GM23338 (cell line): ENCODE results near the gene FBL. TPM values are rescaled to one million over a fixed set of nuclear protein-coding genes. Genes with fewer than 3 reads are reported as not detected.
"Not testable (repeated sequence)": the region's sequence is repeated elsewhere in the genome, so short reads cannot be mapped to it uniquely, and the experiment has no call there.

ENCODE experiments used
- ATAC-seq: fragments of 200-7000 bp; cut with Tn5 transposase; 3 replicates; pipeline ENCODE4 v1.9.1; 2020
- DNase-seq: peaks from one replicate; pipeline ENCODE4 v3.0.0-alpha.2; 2015; ENCODE audit warnings: low spot score
- H2AFZ ChIP-seq: fragments of 200-600 bp; sonication (generic); 2 replicates; pipeline ENCODE4 v1.8.0; 2016; ENCODE audit warnings: antibody characterized with exemption, mild to moderate bottlenecking, moderate library complexity
- H3F3A ChIP-seq: fragments of 200-600 bp; sonication (generic); replicated peaks from 2 replicates; pipeline ENCODE4 v1.8.0; 2017; ENCODE audit warnings: antibody characterized with exemption, mixed run types, low read depth
- H3K27ac ChIP-seq: fragments of 200-600 bp; sonication (generic); 2 replicates; pipeline ENCODE4 v1.6.1; 2016; ENCODE audit warnings: low read depth
- H3K27me3 ChIP-seq: fragments of 200-600 bp; sonication (generic); 2 replicates; pipeline ENCODE4 v1.8.0; 2016; ENCODE audit warnings: mild to moderate bottlenecking, mixed run types, moderate library complexity; ENCODE audit not compliant: insufficient read depth
- H3K36me3 ChIP-seq: fragments of 200-600 bp; sonication (generic); 2 replicates; pipeline ENCODE4 v1.8.0; 2016; ENCODE audit warnings: mild to moderate bottlenecking; ENCODE audit not compliant: insufficient read depth
- H3K4me1 ChIP-seq: fragments of 200-600 bp; sonication (generic); 2 replicates; pipeline ENCODE4 v1.8.0; 2016; ENCODE audit warnings: mild to moderate bottlenecking, moderate library complexity; ENCODE audit not compliant: insufficient read depth
- H3K4me2 ChIP-seq: fragments of 200-600 bp; sonication (generic); 2 replicates; pipeline ENCODE4 v1.7.1; 2017; ENCODE audit warnings: mixed run types
- H3K4me3 ChIP-seq: fragments of 200-600 bp; sonication (generic); 2 replicates; pipeline ENCODE4 v1.6.1; 2016; ENCODE audit warnings: mixed run types
- H3K79me2 ChIP-seq: fragments of 200-600 bp; sonication (generic); replicated peaks from 2 replicates; pipeline ENCODE4 v1.8.0; 2017; ENCODE audit warnings: mild to moderate bottlenecking; ENCODE audit not compliant: insufficient read depth
- H3K9me2 ChIP-seq: fragments of 200-600 bp; sonication (generic); 2 replicates; pipeline ENCODE4 v1.8.0; 2017; ENCODE audit not compliant: insufficient read depth
- H4K20me1 ChIP-seq: fragments of 200-600 bp; sonication (generic); replicated peaks from 2 replicates; pipeline ENCODE4 v1.8.0; 2017; ENCODE audit warnings: mild to moderate bottlenecking; ENCODE audit not compliant: insufficient read depth
- H3K27ac Mint-ChIP-seq: 2 replicates; pipeline ENCODE4 v1.8.0; 2020; ENCODE audit warnings: inconsistent platforms, mild to moderate bottlenecking, moderate library complexity, mixed read lengths
- H3K27me3 Mint-ChIP-seq: 3 replicates; pipeline ENCODE4 v1.8.0; 2022; ENCODE audit warnings: low read depth, mild to moderate bottlenecking, moderate library complexity, mixed read lengths, inconsistent platforms; ENCODE audit not compliant: insufficient read depth, poor library complexity
- H3K36me3 Mint-ChIP-seq: 3 replicates; pipeline ENCODE4 v1.8.0; 2021; ENCODE audit warnings: low read depth, mild to moderate bottlenecking, inconsistent platforms, moderate library complexity, mixed read lengths
- H3K4me1 Mint-ChIP-seq: 3 replicates; pipeline ENCODE4 v1.8.0; 2020; ENCODE audit warnings: mild to moderate bottlenecking, inconsistent platforms, mixed read lengths
- H3K4me3 Mint-ChIP-seq: 3 replicates; pipeline ENCODE4 v1.8.0; 2021; ENCODE audit warnings: moderate library complexity, mild to moderate bottlenecking, inconsistent platforms, mixed read lengths
- H3K9me3 Mint-ChIP-seq: 3 replicates; pipeline ENCODE4 v1.8.0; 2020; ENCODE audit warnings: moderate library complexity, mild to moderate bottlenecking, inconsistent platforms, mixed read lengths
- CREB1 ChIP-seq: fragments of 250-450 bp; sonication (Bioruptor Pico); IDR thresholded peaks from 2 replicates; pipeline ENCODE4 v1.5.0; 2020; ENCODE audit warnings: low read depth, mild to moderate bottlenecking, moderate library complexity
- EZH2phosphoT487 ChIP-seq: fragments of 200-600 bp; sonication (generic); IDR thresholded peaks from one replicate; pipeline ENCODE4 v1.8.1; 2018; ENCODE audit warnings: antibody characterized with exemption; ENCODE audit not compliant: unreplicated experiment
- STAT1 ChIP-seq: IDR thresholded peaks from one replicate; pipeline ENCODE4 v1.6.1; 2016; ENCODE audit warnings: antibody characterized with exemption; ENCODE audit not compliant: unreplicated experiment
- ZNF331 ChIP-seq: fragments of 250-450 bp; sonication (Bioruptor Pico); IDR thresholded peaks from 2 replicates; pipeline ENCODE4 v1.5.0; 2020; ENCODE audit warnings: low read depth, mild to moderate bottlenecking, moderate library complexity
- polyA plus RNA-seq: library from polyadenylated mRNA; unstranded; fragments of >200 nt; fragmentation: Nextera tagmentation; extraction: Ambion mirVana; gene quantifications from 2 replicates; pipeline ENCODE4 v1.2.1, GENCODE V29; 2016
- total RNA-seq: library from RNA; depleted of rRNA; stranded (reverse); fragments of >200 nt; shearing (Covaris generic); gene quantifications from 2 replicates; pipeline ENCODE4 v1.2.3, GENCODE V29; 2014
- TF ChIP-seq, protein P1 (sequence below), 2 experiments: fragments of 200-600 bp in 1 of 2; sonication (generic) in 1 of 2; conservative IDR thresholded peaks; 2 replicates each; pipeline versions ENCODE4 v1.5.1 to v1.6.1; 2016 to 2017; ENCODE audit warnings: antibody characterized with exemption in 2 of 2, low read depth in 2 of 2, mild to moderate bottlenecking in 2 of 2, moderate library complexity in 1 of 2
- TF ChIP-seq, protein P2 (sequence below): fragments of 250-450 bp; sonication (Bioruptor Pico); IDR thresholded peaks from 2 replicates; pipeline ENCODE4 v1.5.0; 2020; ENCODE audit warnings: mild to moderate bottlenecking, moderate library complexity
- TF ChIP-seq, protein P3 (sequence below): IDR thresholded peaks from 2 replicates; pipeline ENCODE4 v1.6.1; 2016; ENCODE audit warnings: antibody characterized with exemption

FBL gene
- total and polyA plus RNA-seq, 2 experiments from 2014 or later: 403 to 553 TPM

DNA sequence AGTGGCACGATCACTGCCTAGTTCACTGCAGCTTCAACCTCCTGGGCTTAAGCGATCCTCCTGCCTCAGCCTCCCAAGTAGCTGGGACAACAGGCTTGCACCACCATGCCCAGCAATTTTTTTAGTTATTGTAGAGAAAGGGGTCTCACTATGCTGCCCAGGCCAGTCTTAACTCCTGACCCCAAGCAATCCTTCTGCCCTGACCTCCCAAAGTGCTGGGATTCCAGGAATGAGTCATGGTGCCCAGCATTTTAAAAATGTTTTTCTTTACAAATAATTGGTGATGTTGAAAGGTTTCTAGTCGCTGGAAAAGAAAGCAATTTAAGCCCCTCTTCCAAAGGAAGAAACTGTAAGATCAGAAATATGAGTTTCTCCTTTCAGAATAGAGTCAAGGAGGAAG, 31.6 kb downstream of the FBL start:
- H3K9me3 Mint-ChIP-seq: no peaks in the 10 kb centered on the region
- no peaks in the 10 kb centered on the region for H3K36me3 ChIP-seq
- no peak overlapping the region for H3K4me3 Mint-ChIP-seq
- no peak overlapping the region for H3K27ac Mint-ChIP-seq
- no peaks in the 10 kb centered on the region for H3F3A ChIP-seq
- no peak overlapping the region for H3K4me3 ChIP-seq
- no peaks in the 10 kb centered on the region for H3K4me1 ChIP-seq
- no peak overlapping the region for H2AFZ ChIP-seq
- no peaks in the 10 kb centered on the region for H3K27me3 ChIP-seq
- no peaks in the 10 kb centered on the region; the same call in 1 of the 2 replicates for H4K20me1 ChIP-seq
- no peaks in the 10 kb centered on the region for H3K4me1 Mint-ChIP-seq
- TF ChIP-seq CREB1 (CRISPR knock-in tag): no peak
- TF ChIP-seq ZNF331 (CRISPR knock-in tag): no peak
- ATAC-seq (no peak), DNase-seq (no peak)
- no peaks in the 10 kb centered on the region for H3K9me2 ChIP-seq
- H3K36me3 Mint-ChIP-seq: no peaks in the 10 kb centered on the region; the same call in 1 of the 3 replicates
- H3K27me3 Mint-ChIP-seq: peaks cover 4% of the 10 kb centered on the region
- H3K27ac ChIP-seq: no peak overlapping the region
- H3K79me2 ChIP-seq: no peaks in the 10 kb centered on the region
- H3K4me2 ChIP-seq: no peak overlapping the region

GRCh38 chr19:39814111-39814510, 32.1 kb downstream of the FBL start:
- H3K4me1 Mint-ChIP-seq, DNase-seq, ATAC-seq: not testable (repeated sequence)

DNA sequence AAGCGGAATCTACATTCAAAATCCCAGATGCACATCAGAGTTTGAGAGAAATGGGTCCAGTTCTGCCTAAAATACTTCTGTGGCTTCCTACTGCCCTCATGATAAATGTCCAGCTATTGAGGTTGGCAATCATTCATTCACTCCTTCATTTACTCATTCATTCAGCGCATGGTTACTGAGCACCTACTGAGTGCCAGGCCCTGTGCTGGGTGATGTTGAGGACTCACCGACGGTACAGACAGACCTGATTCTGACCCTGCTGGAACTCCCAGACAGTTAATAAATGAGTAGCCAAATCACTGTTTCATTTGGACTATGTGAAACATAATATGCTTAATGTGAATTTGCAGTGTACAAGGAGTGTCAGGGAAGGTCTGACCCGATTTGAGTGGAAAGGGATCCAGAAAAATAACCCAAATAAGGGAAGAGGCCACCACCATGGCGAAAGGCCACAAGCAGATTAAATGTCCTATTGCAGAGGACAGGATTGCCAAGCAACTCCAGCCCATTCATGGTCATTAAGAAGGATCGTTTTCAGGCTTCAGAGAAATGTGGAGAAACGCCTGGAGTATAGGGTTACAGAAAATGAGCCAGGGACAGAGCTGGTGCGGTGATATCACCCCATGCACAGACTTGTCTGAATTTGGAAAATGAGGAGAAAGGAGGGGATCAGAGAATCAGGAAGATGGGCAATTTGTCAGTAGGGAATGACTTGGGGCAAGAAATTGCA, 32.8 kb downstream of the FBL start:
- H3K4me2 ChIP-seq: no peak overlapping the region
- no peaks in the 10 kb centered on the region for H3K36me3 ChIP-seq
- no peaks in the 10 kb centered on the region for H3K4me1 ChIP-seq
- Mint-ChIP-seq H3K4me3 (no peak overlapping the region), H3K27me3 (peaks cover 6% of the 10 kb centered on the region), H3K4me1 (no peaks in the 10 kb centered on the region), H3K27ac (no peak overlapping the region), H3K36me3 (no peaks in the 10 kb centered on the region; the same call in 1 of the 3 replicates), H3K9me3 (peaks cover 3% of the 10 kb centered on the region; the same call in 1 of the 3 replicates)
- ATAC-seq (no peak), DNase-seq (no peak)
- H3F3A ChIP-seq: no peaks in the 10 kb centered on the region
- H3K9me2 ChIP-seq: no peaks in the 10 kb centered on the region
- H2AFZ ChIP-seq: no peak overlapping the region
- no peak overlapping the region for H3K4me3 ChIP-seq
- no peaks in the 10 kb centered on the region for H3K79me2 ChIP-seq
- no peaks in the 10 kb centered on the region; the same call in 1 of the 2 replicates for H4K20me1 ChIP-seq
- H3K27ac ChIP-seq: no peak overlapping the region
- no peaks in the 10 kb centered on the region for H3K27me3 ChIP-seq
- TF ChIP-seq, protein P1, sequence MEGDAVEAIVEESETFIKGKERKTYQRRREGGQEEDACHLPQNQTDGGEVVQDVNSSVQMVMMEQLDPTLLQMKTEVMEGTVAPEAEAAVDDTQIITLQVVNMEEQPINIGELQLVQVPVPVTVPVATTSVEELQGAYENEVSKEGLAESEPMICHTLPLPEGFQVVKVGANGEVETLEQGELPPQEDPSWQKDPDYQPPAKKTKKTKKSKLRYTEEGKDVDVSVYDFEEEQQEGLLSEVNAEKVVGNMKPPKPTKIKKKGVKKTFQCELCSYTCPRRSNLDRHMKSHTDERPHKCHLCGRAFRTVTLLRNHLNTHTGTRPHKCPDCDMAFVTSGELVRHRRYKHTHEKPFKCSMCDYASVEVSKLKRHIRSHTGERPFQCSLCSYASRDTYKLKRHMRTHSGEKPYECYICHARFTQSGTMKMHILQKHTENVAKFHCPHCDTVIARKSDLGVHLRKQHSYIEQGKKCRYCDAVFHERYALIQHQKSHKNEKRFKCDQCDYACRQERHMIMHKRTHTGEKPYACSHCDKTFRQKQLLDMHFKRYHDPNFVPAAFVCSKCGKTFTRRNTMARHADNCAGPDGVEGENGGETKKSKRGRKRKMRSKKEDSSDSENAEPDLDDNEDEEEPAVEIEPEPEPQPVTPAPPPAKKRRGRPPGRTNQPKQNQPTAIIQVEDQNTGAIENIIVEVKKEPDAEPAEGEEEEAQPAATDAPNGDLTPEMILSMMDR (conservative IDR thresholded peaks at IDR 0.05; ENCODE audit: low read depth in 2 of 2): no peak
- TF ChIP-seq EZH2phosphoT487 (no peak), STAT1 (no peak)
- TF ChIP-seq, protein P2, sequence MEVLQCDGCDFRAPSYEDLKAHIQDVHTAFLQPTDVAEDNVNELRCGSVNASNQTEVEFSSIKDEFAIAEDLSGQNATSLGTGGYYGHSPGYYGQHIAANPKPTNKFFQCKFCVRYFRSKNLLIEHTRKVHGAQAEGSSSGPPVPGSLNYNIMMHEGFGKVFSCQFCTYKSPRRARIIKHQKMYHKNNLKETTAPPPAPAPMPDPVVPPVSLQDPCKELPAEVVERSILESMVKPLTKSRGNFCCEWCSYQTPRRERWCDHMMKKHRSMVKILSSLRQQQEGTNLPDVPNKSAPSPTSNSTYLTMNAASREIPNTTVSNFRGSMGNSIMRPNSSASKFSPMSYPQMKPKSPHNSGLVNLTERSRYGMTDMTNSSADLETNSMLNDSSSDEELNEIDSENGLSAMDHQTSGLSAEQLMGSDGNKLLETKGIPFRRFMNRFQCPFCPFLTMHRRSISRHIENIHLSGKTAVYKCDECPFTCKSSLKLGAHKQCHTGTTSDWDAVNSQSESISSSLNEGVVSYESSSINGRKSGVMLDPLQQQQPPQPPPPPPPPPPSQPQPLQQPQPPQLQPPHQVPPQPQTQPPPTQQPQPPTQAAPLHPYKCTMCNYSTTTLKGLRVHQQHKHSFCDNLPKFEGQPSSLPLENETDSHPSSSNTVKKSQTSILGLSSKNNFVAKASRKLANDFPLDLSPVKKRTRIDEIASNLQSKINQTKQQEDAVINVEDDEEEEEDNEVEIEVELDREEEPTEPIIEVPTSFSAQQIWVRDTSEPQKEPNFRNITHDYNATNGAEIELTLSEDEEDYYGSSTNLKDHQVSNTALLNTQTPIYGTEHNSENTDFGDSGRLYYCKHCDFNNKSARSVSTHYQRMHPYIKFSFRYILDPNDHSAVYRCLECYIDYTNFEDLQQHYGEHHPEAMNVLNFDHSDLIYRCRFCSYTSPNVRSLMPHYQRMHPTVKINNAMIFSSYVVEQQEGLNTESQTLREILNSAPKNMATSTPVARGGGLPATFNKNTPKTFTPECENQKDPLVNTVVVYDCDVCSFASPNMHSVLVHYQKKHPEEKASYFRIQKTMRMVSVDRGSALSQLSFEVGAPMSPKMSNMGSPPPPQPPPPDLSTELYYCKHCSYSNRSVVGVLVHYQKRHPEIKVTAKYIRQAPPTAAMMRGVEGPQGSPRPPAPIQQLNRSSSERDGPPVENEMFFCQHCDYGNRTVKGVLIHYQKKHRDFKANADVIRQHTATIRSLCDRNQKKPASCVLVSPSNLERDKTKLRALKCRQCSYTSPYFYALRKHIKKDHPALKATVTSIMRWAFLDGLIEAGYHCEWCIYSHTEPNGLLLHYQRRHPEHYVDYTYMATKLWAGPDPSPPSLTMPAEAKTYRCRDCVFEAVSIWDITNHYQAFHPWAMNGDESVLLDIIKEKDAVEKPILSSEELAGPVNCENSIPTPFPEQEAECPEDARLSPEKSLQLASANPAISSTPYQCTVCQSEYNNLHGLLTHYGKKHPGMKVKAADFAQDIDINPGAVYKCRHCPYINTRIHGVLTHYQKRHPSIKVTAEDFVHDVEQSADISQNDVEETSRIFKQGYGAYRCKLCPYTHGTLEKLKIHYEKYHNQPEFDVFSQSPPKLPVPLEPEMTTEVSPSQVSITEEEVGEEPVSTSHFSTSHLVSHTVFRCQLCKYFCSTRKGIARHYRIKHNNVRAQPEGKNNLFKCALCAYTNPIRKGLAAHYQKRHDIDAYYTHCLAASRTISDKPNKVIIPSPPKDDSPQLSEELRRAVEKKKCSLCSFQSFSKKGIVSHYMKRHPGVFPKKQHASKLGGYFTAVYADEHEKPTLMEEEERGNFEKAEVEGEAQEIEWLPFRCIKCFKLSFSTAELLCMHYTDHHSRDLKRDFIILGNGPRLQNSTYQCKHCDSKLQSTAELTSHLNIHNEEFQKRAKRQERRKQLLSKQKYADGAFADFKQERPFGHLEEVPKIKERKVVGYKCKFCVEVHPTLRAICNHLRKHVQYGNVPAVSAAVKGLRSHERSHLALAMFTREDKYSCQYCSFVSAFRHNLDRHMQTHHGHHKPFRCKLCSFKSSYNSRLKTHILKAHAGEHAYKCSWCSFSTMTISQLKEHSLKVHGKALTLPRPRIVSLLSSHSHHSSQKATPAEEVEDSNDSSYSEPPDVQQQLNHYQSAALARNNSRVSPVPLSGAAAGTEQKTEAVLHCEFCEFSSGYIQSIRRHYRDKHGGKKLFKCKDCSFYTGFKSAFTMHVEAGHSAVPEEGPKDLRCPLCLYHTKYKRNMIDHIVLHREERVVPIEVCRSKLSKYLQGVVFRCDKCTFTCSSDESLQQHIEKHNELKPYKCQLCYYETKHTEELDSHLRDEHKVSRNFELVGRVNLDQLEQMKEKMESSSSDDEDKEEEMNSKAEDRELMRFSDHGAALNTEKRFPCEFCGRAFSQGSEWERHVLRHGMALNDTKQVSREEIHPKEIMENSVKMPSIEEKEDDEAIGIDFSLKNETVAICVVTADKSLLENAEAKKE (CRISPR knock-in tag): no peak
- TF ChIP-seq, protein P3, sequence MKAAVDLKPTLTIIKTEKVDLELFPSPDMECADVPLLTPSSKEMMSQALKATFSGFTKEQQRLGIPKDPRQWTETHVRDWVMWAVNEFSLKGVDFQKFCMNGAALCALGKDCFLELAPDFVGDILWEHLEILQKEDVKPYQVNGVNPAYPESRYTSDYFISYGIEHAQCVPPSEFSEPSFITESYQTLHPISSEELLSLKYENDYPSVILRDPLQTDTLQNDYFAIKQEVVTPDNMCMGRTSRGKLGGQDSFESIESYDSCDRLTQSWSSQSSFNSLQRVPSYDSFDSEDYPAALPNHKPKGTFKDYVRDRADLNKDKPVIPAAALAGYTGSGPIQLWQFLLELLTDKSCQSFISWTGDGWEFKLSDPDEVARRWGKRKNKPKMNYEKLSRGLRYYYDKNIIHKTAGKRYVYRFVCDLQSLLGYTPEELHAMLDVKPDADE: no peak

More at GRCh38 chr19:39814111-39814510, 32.1 kb downstream of the FBL start:
- H3K79me2 ChIP-seq, H3K4me2 ChIP-seq, H3K4me3 ChIP-seq, H3K27ac ChIP-seq, H3K36me3 Mint-ChIP-seq, H3K4me1 ChIP-seq, H4K20me1 ChIP-seq, H3K9me2 ChIP-seq, H3K9me3 Mint-ChIP-seq, H3F3A ChIP-seq, H3K27me3 ChIP-seq, H2AFZ ChIP-seq, H3K27me3 Mint-ChIP-seq, H3K36me3 ChIP-seq, H3K4me3 Mint-ChIP-seq, H3K27ac Mint-ChIP-seq: not testable (repeated sequence)
